ENCODE results near the gene GRIK4. TPM values are rescaled to one million over a fixed set of nuclear protein-coding genes. Genes with fewer than 3 reads are reported as not detected.

The GRIK4 gene
- polyA plus RNA-seq, 1 donor from 2014 or later, result 3.4 TPM

- no peaks in the 10 kb centered on the region for H3F3A ChIP-seq (ENCODE audit: insufficient read depth, low read length, poor library complexity, severe bottlenecking)
- H3K9ac ChIP-seq (ENCODE audit: low read length), result no peak overlapping the region
- no peaks in the 10 kb centered on the region for H3K79me2 ChIP-seq (replicated peaks; ENCODE audit: insufficient read depth, low read length)
- no peaks in the 10 kb centered on the region for H4K20me1 ChIP-seq (ENCODE audit: insufficient read depth)
- no peak overlapping the region for H3K4me2 ChIP-seq (ENCODE audit: low read length)
- H3K4me3 ChIP-seq (ENCODE audit: low read length), result no peak overlapping the region
- no peaks in the 10 kb centered on the region for H3K9me3 ChIP-seq (ENCODE audit: low read length)
- H3K9me2 ChIP-seq (ENCODE audit: insufficient read depth, low read length), result no peaks in the 10 kb centered on the region
- H2AFZ ChIP-seq (ENCODE audit: low read depth, low read length), result no peak overlapping the region
- no peaks in the 10 kb centered on the region for H3K36me3 ChIP-seq (ENCODE audit: insufficient read depth, low read length)
- H3K27ac ChIP-seq (ENCODE audit: low read length), result no peak overlapping the region
- no peaks in the 10 kb centered on the region for H3K27me3 ChIP-seq (ENCODE audit: insufficient read depth, low read depth, low read length)
- TF ChIP-seq, protein P1, sequence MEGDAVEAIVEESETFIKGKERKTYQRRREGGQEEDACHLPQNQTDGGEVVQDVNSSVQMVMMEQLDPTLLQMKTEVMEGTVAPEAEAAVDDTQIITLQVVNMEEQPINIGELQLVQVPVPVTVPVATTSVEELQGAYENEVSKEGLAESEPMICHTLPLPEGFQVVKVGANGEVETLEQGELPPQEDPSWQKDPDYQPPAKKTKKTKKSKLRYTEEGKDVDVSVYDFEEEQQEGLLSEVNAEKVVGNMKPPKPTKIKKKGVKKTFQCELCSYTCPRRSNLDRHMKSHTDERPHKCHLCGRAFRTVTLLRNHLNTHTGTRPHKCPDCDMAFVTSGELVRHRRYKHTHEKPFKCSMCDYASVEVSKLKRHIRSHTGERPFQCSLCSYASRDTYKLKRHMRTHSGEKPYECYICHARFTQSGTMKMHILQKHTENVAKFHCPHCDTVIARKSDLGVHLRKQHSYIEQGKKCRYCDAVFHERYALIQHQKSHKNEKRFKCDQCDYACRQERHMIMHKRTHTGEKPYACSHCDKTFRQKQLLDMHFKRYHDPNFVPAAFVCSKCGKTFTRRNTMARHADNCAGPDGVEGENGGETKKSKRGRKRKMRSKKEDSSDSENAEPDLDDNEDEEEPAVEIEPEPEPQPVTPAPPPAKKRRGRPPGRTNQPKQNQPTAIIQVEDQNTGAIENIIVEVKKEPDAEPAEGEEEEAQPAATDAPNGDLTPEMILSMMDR (IDR thresholded peaks at IDR 0.05; ENCODE audit: poor library complexity, severe bottlenecking), result no peak
- TF ChIP-seq EP300 (conservative IDR thresholded peaks at IDR 0.05; ENCODE audit: poor library complexity, severe bottlenecking) (no peak), RAD21 (conservative IDR thresholded peaks at IDR 0.05) (no peak), SMC3 (conservative IDR thresholded peaks at IDR 0.05; ENCODE audit: poor library complexity) (no peak), TAF1 (IDR thresholded peaks at IDR 0.05; ENCODE audit: low read depth) (no peak), POLR2AphosphoS5 (IDR thresholded peaks at IDR 0.05) (no peak), EZH2 (IDR thresholded peaks at IDR 0.05; ENCODE audit: borderline replicate concordance, insufficient read depth, low read length, poor library complexity, severe bottlenecking) (no peak), MXI1 (conservative IDR thresholded peaks at IDR 0.05; ENCODE audit: poor library complexity, severe bottlenecking) (no peak)
- TF ChIP-seq, protein P2, sequence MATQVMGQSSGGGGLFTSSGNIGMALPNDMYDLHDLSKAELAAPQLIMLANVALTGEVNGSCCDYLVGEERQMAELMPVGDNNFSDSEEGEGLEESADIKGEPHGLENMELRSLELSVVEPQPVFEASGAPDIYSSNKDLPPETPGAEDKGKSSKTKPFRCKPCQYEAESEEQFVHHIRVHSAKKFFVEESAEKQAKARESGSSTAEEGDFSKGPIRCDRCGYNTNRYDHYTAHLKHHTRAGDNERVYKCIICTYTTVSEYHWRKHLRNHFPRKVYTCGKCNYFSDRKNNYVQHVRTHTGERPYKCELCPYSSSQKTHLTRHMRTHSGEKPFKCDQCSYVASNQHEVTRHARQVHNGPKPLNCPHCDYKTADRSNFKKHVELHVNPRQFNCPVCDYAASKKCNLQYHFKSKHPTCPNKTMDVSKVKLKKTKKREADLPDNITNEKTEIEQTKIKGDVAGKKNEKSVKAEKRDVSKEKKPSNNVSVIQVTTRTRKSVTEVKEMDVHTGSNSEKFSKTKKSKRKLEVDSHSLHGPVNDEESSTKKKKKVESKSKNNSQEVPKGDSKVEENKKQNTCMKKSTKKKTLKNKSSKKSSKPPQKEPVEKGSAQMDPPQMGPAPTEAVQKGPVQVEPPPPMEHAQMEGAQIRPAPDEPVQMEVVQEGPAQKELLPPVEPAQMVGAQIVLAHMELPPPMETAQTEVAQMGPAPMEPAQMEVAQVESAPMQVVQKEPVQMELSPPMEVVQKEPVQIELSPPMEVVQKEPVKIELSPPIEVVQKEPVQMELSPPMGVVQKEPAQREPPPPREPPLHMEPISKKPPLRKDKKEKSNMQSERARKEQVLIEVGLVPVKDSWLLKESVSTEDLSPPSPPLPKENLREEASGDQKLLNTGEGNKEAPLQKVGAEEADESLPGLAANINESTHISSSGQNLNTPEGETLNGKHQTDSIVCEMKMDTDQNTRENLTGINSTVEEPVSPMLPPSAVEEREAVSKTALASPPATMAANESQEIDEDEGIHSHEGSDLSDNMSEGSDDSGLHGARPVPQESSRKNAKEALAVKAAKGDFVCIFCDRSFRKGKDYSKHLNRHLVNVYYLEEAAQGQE (IDR thresholded peaks at IDR 0.05; ENCODE audit: borderline replicate concordance), result no peak
These were observed 460.3 kb downstream of the GRIK4 start for GRCh38 chr11:120971825-120972224.

GRCh38 chr11:120972621-120973020, 461.1 kb downstream of the GRIK4 start:
- Histone ChIP-seq H3K4me3 (ENCODE audit: low read length) (no peak overlapping the region), H4K20me1 (ENCODE audit: insufficient read depth) (no peaks in the 10 kb centered on the region), H3K9me2 (ENCODE audit: insufficient read depth, low read length) (no peaks in the 10 kb centered on the region), H3K36me3 (ENCODE audit: insufficient read depth, low read length) (no peaks in the 10 kb centered on the region), H3F3A (ENCODE audit: insufficient read depth, low read length, poor library complexity, severe bottlenecking) (no peaks in the 10 kb centered on the region), H3K4me2 (ENCODE audit: low read length) (no peak overlapping the region), H2AFZ (ENCODE audit: low read depth, low read length) (no peak overlapping the region), H3K27ac (ENCODE audit: low read length) (no peak overlapping the region), H3K9me3 (ENCODE audit: low read length) (no peaks in the 10 kb centered on the region), H3K79me2 (replicated peaks; ENCODE audit: insufficient read depth, low read length) (no peaks in the 10 kb centered on the region), H3K9ac (ENCODE audit: low read length) (no peak overlapping the region), H3K27me3 (ENCODE audit: insufficient read depth, low read depth, low read length) (no peaks in the 10 kb centered on the region)
- no peak for TF ChIP-seq SMC3 (conservative IDR thresholded peaks at IDR 0.05; ENCODE audit: poor library complexity)
- TF ChIP-seq, protein P1 (IDR thresholded peaks at IDR 0.05; ENCODE audit: poor library complexity, severe bottlenecking), result no peak
- no peak for TF ChIP-seq TAF1 (IDR thresholded peaks at IDR 0.05; ENCODE audit: low read depth)
- no peak for TF ChIP-seq POLR2AphosphoS5 (IDR thresholded peaks at IDR 0.05)
- no peak for TF ChIP-seq MXI1 (conservative IDR thresholded peaks at IDR 0.05; ENCODE audit: poor library complexity, severe bottlenecking)
- TF ChIP-seq EP300 (conservative IDR thresholded peaks at IDR 0.05; ENCODE audit: poor library complexity, severe bottlenecking), result no peak
- no peak for TF ChIP-seq RAD21 (conservative IDR thresholded peaks at IDR 0.05)
- TF ChIP-seq, protein P2 (IDR thresholded peaks at IDR 0.05; ENCODE audit: borderline replicate concordance), result no peak
- no peak for TF ChIP-seq EZH2 (IDR thresholded peaks at IDR 0.05; ENCODE audit: borderline replicate concordance, insufficient read depth, low read length, poor library complexity, severe bottlenecking)

Measured in neural cell (in vitro differentiated cells).